Cerebellar nuclear complex (tissue), 1 donor: ENCODE measurements around the gene MED14.

Experiments used
- DNase-seq, 2 experiments: peaks; one replicate each; lab custom pipeline; 2025; lab: John Stamatoyannopoulos, UW

Gene MED14

DNA sequence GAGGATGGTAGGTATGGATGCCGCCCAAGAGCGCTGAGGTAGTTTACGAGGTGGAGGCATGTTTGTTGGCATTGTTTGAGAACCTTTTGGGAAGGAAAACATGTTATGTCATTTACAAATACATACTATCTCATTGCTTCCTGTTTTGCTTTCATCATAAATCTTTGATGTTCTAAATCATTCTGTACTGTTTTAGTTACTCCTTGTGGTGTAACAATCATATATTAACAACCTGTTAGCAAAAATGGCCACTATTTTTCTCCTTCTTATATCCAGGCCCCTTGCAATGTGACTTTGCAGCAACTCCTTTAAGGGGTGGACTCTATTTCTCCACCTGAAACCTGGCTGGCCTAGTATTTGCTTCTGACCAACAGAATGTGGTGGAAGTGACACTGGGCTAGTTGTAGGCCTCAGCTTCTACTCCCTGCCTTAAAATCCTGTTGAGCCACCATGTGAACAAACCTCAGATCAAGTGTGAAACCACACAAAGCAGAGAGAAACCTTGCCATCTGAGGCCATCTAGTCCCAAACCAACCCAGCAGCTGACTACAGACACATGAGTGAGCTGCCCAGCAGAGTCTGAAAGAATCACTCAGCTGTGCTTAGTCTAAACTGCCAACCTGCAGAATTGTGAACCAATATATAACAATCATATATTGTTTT lies 72.1 kb downstream of the MED14 start:
- DNase-seq = no peak

DNA sequence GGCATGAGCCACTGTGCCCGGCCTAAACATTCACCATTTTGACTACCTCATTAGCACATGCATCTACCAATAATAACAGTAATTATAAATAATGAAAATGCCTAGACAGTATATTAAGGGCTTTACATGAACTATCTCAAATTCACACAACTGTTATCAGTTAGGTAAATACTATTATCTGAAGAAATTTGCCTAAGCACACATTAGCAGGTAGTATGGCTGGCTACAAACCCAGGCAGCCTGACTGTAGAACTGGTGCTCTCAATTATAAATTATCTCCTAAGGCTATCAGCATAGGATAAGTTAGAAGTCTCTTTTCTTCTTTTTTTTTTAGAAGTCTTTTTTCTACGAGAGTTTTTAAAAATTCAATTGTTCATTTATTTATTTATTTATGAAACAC lies 73.9 kb downstream of the MED14 start:
- no peak for DNase-seq

- DNase-seq = no peak
These were observed 75.0 kb downstream of the MED14 start for GRCh38 chrX:40660381-40660780.

GRCh38 chrX:40653535-40653934 lies 81.8 kb downstream of the MED14 start:
- no peak for DNase-seq

DNA sequence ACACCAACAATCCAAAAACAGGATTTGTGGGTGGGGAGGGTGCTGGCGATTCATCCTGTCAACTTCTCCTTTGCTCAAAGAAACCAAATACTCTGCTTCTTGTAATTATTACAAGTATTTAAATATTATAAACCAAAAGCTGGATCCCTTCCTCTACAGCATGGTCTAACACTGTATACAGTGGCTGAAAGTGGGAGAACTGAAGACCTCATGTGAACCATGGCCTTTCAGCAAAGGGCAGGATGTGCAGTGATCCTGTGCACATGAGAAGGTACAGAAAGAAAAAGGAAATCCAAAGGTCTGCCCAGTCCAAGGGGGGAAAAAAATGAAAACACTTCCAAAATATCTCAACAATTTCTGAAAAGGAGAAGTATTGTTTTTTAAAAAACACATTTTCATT lies 82.7 kb downstream of the MED14 start:
- no peak for DNase-seq

- peak in 1 of 2 experiments; percentile 60 for DNase-seq
These were observed 83.6 kb downstream of the MED14 start for GRCh38 chrX:40651620-40652223.

DNA sequence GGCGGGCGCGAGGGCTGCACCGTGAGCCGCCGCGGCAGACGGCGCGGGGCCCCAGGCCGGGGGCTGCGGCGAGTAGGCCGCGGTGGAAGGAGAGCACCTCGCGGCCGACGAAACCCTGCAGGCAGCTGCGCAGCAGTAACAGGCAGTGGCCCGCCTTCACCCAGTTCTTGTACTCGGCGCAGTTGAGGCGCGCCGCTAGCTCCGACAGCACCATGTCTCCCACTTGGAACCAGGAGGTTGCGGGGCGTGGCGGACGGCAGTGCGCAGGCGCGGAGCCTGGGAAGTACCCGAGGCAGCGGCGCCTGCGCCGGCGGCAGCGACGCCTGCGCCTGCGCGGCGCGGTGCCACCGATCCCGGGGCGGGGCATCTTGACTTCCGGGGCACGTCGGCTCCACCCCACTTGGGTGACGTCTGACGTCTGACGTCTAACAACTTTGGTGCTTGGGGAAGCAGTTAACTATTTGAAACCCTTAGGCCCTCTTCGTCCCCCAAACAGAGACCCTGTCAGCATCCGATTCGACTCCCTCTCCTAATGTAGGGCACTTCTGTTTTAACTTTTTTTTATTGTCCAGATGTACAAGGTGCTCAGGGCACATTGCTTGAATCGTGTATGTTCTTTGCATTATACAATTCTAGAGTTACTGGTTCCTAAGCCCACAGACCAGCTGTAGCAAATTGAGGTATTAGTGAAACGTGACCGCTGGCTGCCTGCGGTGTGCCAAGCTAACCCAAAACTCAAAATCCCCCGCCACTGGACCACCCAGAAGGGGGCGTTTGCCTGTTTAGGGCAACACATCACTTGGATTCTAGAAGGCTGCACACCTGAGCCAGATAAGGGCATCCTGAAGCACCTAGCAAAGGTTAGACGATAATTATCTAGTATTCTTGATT lies 87.8 kb downstream of the MED14 start, which contains the start of gene CXorf38:
Gene CXorf38 (minus strand): TSS at position 255 of the 891 bp plus-strand sequence. CDS start 41 bp downstream, at position 214.
- DNase-seq = peak; percentile 25 to 43

- DNase-seq = no peak
These were observed 88.6 kb downstream of the MED14 start for GRCh38 chrX:40646489-40647306.

DNA sequence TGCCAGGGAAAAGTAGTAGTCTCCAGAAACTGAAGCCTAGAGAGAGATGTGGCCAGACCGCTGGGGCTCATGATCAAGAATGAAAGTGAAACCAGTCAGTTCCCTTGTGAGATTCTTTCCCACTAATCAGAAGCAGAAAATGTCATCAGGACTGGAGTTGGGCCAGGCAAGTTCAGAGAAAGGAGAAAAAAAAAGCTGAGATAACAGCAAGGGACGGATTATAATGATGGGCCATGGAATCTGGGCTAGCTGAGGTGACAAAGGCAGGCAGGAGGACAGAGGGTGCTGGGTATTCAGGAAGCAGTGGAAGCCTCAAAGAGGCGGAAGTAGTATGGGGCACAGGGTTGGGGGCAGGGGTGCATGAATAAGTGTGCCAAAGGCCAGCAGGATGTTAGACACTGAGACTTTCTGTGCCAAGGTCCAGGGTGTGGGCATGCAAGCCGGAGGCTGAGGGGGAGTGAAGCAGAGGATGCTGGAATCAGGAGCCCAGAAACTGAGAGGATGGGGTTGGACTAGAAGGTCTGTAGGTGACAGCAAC lies 90.5 kb downstream of the MED14 start:
- no peak for DNase-seq

GRCh38 chrX:40644176-40644575 lies 91.2 kb downstream of the MED14 start:
- DNase-seq = no peak

DNA sequence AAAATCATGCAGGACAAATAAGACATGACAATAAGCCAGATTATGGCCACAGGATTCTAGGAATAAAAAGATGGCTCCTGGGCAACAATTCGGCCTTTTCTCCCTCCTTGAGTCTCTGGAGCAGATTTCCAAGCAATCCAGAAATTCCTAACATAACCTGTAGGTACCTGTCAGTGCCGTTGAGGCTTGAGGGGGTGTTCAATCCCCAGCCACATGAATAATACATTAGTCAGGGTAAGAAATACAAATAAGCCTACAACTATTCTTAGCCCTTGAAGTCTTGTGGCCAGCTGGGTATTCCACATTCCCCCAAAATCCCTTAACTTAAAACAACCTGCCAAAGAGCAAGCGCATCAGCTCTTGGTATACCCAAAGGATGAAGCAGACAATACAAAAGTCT lies 97.7 kb downstream of the MED14 start:
- DNase-seq = no peak

DNA sequence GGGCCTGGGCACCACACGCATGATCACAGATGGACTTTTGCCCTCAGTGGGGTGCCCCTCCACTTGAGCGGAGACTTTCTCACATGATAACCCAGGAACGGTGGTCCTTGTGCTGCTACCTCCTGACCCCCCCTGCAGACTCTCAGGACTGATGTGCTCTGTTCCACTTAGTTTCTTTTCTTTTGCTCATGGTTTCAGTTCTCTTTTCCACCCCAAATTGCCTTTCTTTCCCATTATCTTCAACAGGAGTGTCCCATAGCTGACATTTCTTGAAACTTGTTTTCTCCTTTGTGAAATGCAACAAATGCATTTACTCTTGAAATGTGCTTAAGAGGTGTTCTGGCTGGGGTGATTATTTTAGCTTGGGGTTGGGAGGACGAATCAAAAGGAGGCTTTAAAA lies 103.1 kb downstream of the MED14 start:
- DNase-seq = no peak

DNA sequence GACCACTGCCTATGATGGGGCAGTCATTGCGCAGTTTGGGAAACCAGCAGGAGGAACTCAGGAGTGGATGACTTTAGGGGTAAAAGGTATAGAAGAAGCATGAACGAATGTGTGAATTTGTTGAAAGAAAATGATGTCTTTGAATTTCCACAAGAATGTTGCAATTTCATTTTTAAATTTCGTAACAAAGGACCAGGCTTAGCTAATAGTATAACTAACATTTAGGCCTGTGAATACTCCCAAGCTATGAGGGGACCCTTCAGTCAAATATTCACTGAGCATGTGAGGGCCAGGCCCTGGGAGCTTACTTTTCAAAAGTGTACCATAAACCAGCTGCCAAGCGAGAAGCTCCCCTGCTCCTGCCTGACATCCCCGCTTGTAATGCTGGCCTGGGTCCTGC lies 106.8 kb downstream of the MED14 start:
- no peak for DNase-seq

GRCh38 chrX:40625294-40625693 lies 110.0 kb downstream of the MED14 start:
- no peak for DNase-seq

DNA sequence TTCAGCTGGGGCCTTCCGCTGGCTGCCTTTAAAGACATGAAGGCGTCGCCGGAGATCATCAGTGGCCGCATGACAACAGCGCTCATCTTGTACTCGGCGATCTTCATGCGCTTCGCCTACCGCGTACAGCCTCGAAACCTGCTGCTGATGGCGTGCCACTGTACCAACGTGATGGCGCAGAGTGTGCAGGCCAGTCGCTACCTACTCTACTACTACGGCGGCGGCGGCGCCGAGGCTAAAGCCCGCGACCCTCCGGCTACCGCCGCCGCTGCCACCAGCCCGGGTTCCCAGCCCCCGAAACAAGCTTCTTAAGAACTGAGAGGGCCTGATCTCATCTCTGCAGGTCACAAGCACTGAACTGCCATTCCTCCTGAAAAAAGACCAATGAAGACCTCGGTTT lies 111.7 kb downstream of the MED14 start:
- no peak for DNase-seq

- no peak for DNase-seq
These were observed 112.2 kb downstream of the MED14 start, which contains the start of gene MPC1L for GRCh38 chrX:40623139-40623536. Gene MPC1L (plus strand): TSS chrX:40623428. CDS start chrX:40623566, 138 bp downstream.

GRCh38 chrX:40622479-40623138 lies 112.7 kb downstream of the MED14 start:
- no peak for DNase-seq

- DNase-seq = no peak
These were observed 117.8 kb downstream of the MED14 start for GRCh38 chrX:40617566-40617965.

GRCh38 chrX:40615976-40616375 lies 119.4 kb downstream of the MED14 start:
- DNase-seq = no peak

- DNase-seq = no peak
These were observed 122.8 kb downstream of the MED14 start for GRCh38 chrX:40612511-40612910.

- DNase-seq = no peak
These were observed 128.0 kb downstream of the MED14 start for GRCh38 chrX:40607381-40607780.
